Thymus (tissue), 11 donors: ENCODE results near the gene KRTAP5-8. TPM values are rescaled to one million over a fixed set of nuclear protein-coding genes. Genes with fewer than 3 reads are reported as not detected.
"Not testable (repeated sequence)": the region's sequence is repeated elsewhere in the genome, so short reads cannot be mapped to it uniquely, and the experiment has no call there.

Experiments
- DNase-seq, 9 donors: peaks; one replicate each; pipeline ENCODE4 v3.0.0-alpha.2; 2013; ENCODE audit warnings: low spot score in 9 of 9, low read depth in 6 of 9, missing footprints in 1 of 9
- H3K27ac ChIP-seq, 2 donors: one replicate each; pipeline ENCODE4 v1.5.1; 2013; ENCODE audit warnings: control low read depth in 1 of 2, low read depth in 1 of 2, low read length in 1 of 2, mild to moderate bottlenecking in 1 of 2, moderate library complexity in 1 of 2
- H3K27me3 ChIP-seq, 2 donors: one replicate each; pipeline ENCODE4 v1.5.1; 2013; ENCODE audit warnings: low read length in 1 of 2; ENCODE audit not compliant: control insufficient read depth in 2 of 2, insufficient read depth in 1 of 2
- H3K36me3 ChIP-seq, 2 donors: one replicate each; pipeline ENCODE4 v1.5.1; 2013; ENCODE audit warnings: low read length in 1 of 2, mild to moderate bottlenecking in 1 of 2, moderate library complexity in 1 of 2; ENCODE audit not compliant: control insufficient read depth in 2 of 2, insufficient read depth in 2 of 2
- H3K4me1 ChIP-seq, 2 donors: one replicate each; pipeline ENCODE4 v1.5.1; 2013; ENCODE audit warnings: low read length in 2 of 2; ENCODE audit not compliant: control insufficient read depth in 2 of 2, insufficient read depth in 2 of 2
- H3K4me3 ChIP-seq, 2 donors: one replicate each; pipeline ENCODE4 v1.5.1; 2013; ENCODE audit warnings: low read length in 2 of 2, control low read depth in 1 of 2, mild to moderate bottlenecking in 1 of 2
- H3K9me3 ChIP-seq, 2 donors: one replicate each; pipeline ENCODE4 v1.5.1; 2013; ENCODE audit warnings: low read length in 1 of 2, mild to moderate bottlenecking in 1 of 2; ENCODE audit not compliant: control insufficient read depth in 2 of 2, insufficient read depth in 1 of 2
- WGBS: extraction: QIAGEN DNeasy Blood & Tissue Kit; methylation state at CpG from one replicate; pipeline ENCODE4 v1.1.7; 2013; 5-methylcytosine and 5-hydroxymethylcytosine counted together
- polyA plus RNA-seq: library from polyadenylated mRNA; stranded (reverse); fragments of 200-250 nt; gene quantifications from one replicate; pipeline ENCODE4 v1.2.3, GENCODE V29; 2013
- total RNA-seq: library from RNA; stranded (reverse); fragments of 120-200 nt; gene quantifications from one replicate; pipeline ENCODE4 v1.2.4, GENCODE V29; 2013
- donor health status: healthy.

KRTAP5-8 gene
- total and polyA plus RNA-seq, 2 donors = 0.25 TPM; not detected in 1

DNA sequence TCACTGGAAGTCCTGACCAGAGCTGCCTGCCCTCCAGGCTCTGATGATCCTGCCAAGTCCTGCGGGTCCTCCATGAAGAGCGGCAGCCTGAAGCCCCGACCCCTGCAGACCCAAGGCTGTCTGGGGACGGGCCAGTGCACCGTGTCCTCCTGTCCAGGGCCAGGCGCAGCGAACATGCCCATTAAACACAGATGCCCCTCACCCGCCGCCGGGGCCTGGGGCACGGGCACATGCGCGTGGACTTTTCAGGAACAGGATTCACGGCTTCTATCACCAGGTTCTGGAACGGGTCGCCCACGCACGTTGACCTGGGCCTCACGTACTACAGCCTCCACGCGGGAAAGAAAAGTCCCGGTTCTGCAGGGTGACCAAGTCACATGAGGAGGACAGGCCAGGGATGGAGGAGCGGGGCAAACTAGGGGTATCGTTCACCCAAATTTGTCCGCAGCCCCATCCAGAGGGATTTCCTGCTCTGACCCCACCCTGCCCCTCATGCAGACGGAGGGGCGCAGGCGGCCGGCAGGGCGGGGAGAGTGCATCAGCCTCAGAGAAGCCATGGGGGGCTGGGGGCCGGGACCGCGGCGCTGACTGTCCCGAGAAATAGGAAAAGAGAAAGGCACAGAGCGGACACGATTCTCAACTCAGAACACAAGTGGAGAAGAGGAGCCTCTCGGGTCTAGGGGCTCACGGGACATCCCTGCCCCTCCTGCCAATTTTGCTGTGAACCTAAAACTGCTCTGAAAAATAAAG lies 33.5 kb downstream of the KRTAP5-8 start:
- H3K9me3 ChIP-seq, H3K27ac ChIP-seq: not testable (repeated sequence)
- 90% methylated on average over 36 of the region's 39 CpGs for WGBS

GRCh38 chr11:71572811-71573210 lies 35.0 kb downstream of the KRTAP5-8 start:
- H3K4me1 ChIP-seq = no peaks in the 10 kb centered on the region
- no peak overlapping the region for H3K4me3 ChIP-seq
- H3K9me3 ChIP-seq = no peaks in the 10 kb centered on the region
- DNase-seq = no peak
- H3K27ac ChIP-seq = no peak overlapping the region
- H3K36me3 ChIP-seq = no peaks in the 10 kb centered on the region
- peaks cover 0 to 6% of the 10 kb centered on the region in 2 donors for H3K27me3 ChIP-seq
- WGBS = 87% methylated on average over 11 of the region's 11 CpGs

More for the DNA sequence above, 33.5 kb downstream of the KRTAP5-8 start:
- H3K4me1 ChIP-seq, H3K36me3 ChIP-seq, H3K4me3 ChIP-seq, H3K27me3 ChIP-seq, DNase-seq: not testable (repeated sequence)

GRCh38 chr11:71574418-71574817 lies 36.6 kb downstream of the KRTAP5-8 start:
- H3K9me3 ChIP-seq = no peaks in the 10 kb centered on the region
- DNase-seq = no peak
- H3K4me3 ChIP-seq = no peak overlapping the region
- H3K4me1 ChIP-seq = no peaks in the 10 kb centered on the region
- peaks cover 0 to 6% of the 10 kb centered on the region in 2 donors for H3K27me3 ChIP-seq
- H3K27ac ChIP-seq = no peak overlapping the region
- no peaks in the 10 kb centered on the region for H3K36me3 ChIP-seq
- WGBS = 91% methylated on average over 5 of the region's 5 CpGs

- peaks cover 0 to 6% of the 10 kb centered on the region in 2 donors for H3K27me3 ChIP-seq
- no peak overlapping the region for H3K27ac ChIP-seq
- H3K9me3 ChIP-seq = no peaks in the 10 kb centered on the region
- WGBS = 84% methylated on average over 4 of the region's 4 CpGs
- H3K4me3 ChIP-seq = no peak overlapping the region
- no peak for DNase-seq
- H3K4me1 ChIP-seq = no peaks in the 10 kb centered on the region
- H3K36me3 ChIP-seq = no peaks in the 10 kb centered on the region
Measured at GRCh38 chr11:71575723-71576424, 38.0 kb downstream of the KRTAP5-8 start.

DNA sequence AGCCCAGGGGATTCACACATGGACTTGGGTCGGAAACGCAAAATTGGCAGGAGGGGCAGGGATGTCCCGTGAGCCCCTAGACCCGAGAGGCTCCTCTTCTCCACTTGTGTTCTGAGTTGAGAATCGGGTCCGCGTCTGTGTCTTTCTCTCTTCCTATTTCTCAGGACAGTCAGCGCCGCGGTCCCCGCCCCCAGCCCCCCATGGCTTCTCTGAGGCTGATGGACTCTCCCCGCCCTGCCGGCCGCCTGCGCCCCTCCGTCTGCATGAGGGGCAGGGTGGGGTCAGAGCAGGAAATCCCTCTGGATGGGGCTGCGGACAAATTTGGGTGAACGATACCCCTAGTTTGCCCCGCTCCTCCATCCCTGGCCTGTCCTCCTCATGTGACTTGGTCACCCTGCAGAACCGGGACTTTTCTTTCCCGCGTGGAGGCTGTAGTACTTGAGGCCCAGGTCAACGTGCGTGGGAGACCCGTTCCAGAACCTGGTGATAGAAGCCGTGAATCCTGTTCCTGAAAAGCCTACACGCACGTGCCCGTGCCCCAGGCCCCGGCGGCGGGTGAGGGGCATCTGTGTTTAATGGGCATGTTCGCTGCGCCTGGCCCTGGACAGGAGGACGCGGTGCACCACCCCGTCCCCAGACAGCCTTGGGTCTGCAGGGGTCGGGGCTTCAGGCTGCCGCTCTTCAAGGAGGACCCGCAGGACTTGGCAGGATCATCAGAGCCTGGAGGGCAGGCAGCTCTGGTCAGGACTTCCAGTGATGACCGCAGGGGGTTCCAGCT lies 39.1 kb downstream of the KRTAP5-8 start:
- DNase-seq = not testable (repeated sequence)

DNA sequence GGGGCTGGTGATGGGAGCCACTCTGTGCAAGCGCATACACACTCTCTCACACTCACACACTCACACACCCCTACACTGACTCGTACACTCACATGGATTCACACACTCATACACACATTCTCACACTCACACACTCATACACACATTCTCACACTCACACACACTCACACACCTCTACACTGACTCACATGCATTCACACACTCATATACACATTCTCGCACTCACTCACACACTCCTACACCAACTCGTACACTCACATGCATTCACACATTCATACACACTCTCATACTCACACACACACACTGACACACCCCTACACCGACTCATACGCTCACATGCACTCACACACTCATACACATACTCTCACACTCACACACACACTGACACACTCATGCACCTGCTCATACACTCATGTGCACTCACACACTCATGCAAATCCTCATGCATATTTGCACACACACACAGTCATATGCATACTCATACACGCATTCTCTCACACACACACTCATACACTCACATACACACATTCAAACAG lies 39.7 kb downstream of the KRTAP5-8 start:
- Histone ChIP-seq H3K36me3 (no peaks in the 10 kb centered on the region), H3K4me3 (no peak overlapping the region), H3K27ac (no peak overlapping the region), H3K27me3 (peaks cover 0 to 6% of the 10 kb centered on the region in 2 donors), H3K4me1 (no peaks in the 10 kb centered on the region), H3K9me3 (no peaks in the 10 kb centered on the region)
- DNase-seq = no peak
- 94% methylated on average over 7 of the region's 7 CpGs for WGBS

More for the DNA sequence above, 39.1 kb downstream of the KRTAP5-8 start:
- H3K27me3 ChIP-seq, H3K27ac ChIP-seq, H3K4me1 ChIP-seq, H3K4me3 ChIP-seq, H3K36me3 ChIP-seq, H3K9me3 ChIP-seq: not testable (repeated sequence)
- 93% methylated on average over 38 of the region's 41 CpGs for WGBS

GRCh38 chr11:71579513-71579912 lies 41.7 kb downstream of the KRTAP5-8 start:
- not testable (repeated sequence) for H3K4me1 ChIP-seq, H3K27ac ChIP-seq, H3K27me3 ChIP-seq, H3K4me3 ChIP-seq, H3K36me3 ChIP-seq, DNase-seq, H3K9me3 ChIP-seq
- WGBS = 82% methylated on average over 7 of the region's 7 CpGs

DNA sequence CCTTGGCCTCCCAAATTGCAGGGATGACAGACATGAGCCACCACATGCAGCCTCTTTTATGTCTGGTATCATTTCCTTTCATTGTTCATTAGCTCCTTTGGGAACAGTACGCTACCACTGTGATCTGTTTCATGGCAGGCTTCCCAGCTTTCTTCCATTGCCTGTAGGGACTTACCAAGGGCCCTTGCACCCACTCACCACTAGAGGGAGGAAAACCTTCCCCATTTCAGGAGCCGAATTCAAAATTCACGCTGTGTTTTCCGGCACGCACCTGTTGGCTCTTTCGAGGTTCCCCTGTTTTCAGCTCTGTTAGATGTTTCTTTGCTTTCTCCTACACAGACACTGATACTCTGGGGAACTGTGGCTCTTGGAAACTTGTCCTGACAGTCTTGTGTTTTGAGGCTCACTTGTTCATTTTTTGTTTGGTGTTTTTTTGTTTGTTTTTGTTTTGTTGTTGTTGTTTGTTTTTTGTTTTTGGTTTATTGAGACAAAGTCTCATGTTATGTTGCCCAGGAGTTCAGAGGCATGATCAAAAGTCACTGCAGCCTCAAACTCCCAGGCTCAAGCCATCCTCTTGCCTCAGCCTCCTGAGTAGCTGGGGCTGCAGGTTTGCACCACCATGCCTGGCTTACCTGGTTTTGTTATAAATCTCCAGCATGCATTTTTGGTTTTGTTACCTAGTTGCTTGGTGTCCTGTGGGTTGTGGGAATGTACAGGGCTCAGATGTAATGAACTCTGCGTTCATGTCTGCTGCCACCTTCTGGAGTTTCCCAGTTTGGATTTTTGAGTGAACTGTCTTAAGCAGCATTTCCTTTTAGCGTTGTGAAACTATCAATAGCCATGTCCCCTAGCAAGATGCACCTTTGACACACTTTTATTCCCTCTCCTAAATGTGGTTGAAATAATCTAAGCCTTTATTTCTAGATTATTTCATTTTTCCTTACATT lies 42.5 kb downstream of the KRTAP5-8 start:
- Histone ChIP-seq H3K4me3 (no peak overlapping the region), H3K27ac (no peak overlapping the region), H3K36me3 (no peaks in the 10 kb centered on the region), H3K27me3 (peaks cover 0 to 4% of the 10 kb centered on the region in 2 donors), H3K4me1 (no peaks in the 10 kb centered on the region), H3K9me3 (no peaks in the 10 kb centered on the region)
- 13% methylated on average over 8 of the region's 8 CpGs for WGBS
- DNase-seq = peak in 3 of 9 donors; percentile 13 to 28 (median 15)
